Activated CD8-positive, alpha-beta T cell treated with anti-CD3 and anti-CD28 coated beads for 36 hours (primary cell): ENCODE results near the gene EP300. TPM values are rescaled to one million over a fixed set of nuclear protein-coding genes. Genes with fewer than 3 reads are reported as not detected.

Experiments used
- ATAC-seq: fragments of 200-7000 bp; cut with Tn5 transposase; one replicate; pipeline ENCODE4 v1.10.0; 2021; ENCODE audit warnings: mild to moderate bottlenecking, moderate library complexity
- CTCF ChIA-PET: fragments of 350-600 bp; sonication (Branson Sonifier 250); formaldehyde crosslinking; loops from one replicate; lab custom pipeline; 2021; ENCODE audit warnings: antibody characterized with exemption; lab: Charles Lee
- POLR2A ChIA-PET: fragments of 350-600 bp; sonication (Branson Sonifier 250); formaldehyde crosslinking; loops from one replicate; lab custom pipeline; 2021; ENCODE audit warnings: antibody characterized with exemption; lab: Charles Lee
- DNase-seq: peaks from one replicate; pipeline ENCODE4 v3.0.0-alpha.2; 2020
- H3K27ac Mint-ChIP-seq: one replicate; pipeline ENCODE4 v1.8.0; 2021; ENCODE audit warnings: mild to moderate bottlenecking, mixed read lengths
- H3K27me3 Mint-ChIP-seq: one replicate; pipeline ENCODE4 v1.8.0; 2021; ENCODE audit warnings: mixed read lengths
- H3K36me3 Mint-ChIP-seq: one replicate; pipeline ENCODE4 v1.8.0; 2021; ENCODE audit warnings: low read depth, mixed read lengths
- H3K4me1 Mint-ChIP-seq: one replicate; pipeline ENCODE4 v1.8.0; 2021; ENCODE audit warnings: low read depth, mixed read lengths
- H3K4me3 Mint-ChIP-seq: one replicate; pipeline ENCODE4 v1.8.0; 2021; ENCODE audit warnings: mild to moderate bottlenecking, moderate library complexity, mixed read lengths
- H3K9me3 Mint-ChIP-seq: one replicate; pipeline ENCODE4 v1.8.0; 2021; ENCODE audit warnings: mixed read lengths
- intact Hi-C: fragments of 100-400 bp; cut with micrococcal nuclease; formaldehyde crosslinking; loops from one replicate; pipeline ENCODE4 v1.10.0; 2022
- total RNA-seq, 2 experiments: library from RNA; stranded (reverse); gene quantifications; one replicate each; pipeline ENCODE4 v1.2.3, GENCODE V29; 2021
- TF ChIP-seq, protein P1 (sequence below): fragments of 200-600 bp; IDR thresholded peaks from one replicate; pipeline ENCODE4 v1.8.0; 2022; ENCODE audit warnings: antibody characterized with exemption, mild to moderate bottlenecking

The EP300 gene
- total RNA-seq, 2 experiments from 2014 or later, result 39.6 to 39.7 TPM

DNA sequence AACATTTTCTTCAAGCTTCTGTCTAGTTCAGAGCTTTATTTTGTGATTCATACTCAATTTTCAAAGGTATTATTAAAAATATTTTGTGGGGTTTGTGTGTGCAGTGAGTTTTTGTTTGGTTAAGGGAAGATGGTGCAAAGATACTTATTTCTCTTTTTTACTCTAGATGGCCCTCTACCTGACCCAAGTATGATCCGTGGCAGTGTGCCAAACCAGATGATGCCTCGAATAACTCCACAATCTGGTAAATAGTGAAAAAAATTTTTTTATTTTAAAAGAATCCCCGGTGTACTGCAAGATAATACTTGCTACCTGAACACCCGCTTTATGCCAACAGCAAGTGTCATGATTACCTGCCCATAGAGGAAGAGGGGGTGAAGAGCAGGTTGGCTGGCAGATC is 54.2 kb downstream of the EP300 start:
- POLR2A ChIA-PET, result no interaction called here
- Mint-ChIP-seq H3K4me3 (no peak overlapping the region), H3K27me3 (no peaks in the 10 kb centered on the region), H3K4me1 (no peaks in the 10 kb centered on the region), H3K9me3 (no peaks in the 10 kb centered on the region), H3K27ac (no peak overlapping the region), H3K36me3 (peaks cover 49% of the 10 kb centered on the region)
- TF ChIP-seq, protein P1, sequence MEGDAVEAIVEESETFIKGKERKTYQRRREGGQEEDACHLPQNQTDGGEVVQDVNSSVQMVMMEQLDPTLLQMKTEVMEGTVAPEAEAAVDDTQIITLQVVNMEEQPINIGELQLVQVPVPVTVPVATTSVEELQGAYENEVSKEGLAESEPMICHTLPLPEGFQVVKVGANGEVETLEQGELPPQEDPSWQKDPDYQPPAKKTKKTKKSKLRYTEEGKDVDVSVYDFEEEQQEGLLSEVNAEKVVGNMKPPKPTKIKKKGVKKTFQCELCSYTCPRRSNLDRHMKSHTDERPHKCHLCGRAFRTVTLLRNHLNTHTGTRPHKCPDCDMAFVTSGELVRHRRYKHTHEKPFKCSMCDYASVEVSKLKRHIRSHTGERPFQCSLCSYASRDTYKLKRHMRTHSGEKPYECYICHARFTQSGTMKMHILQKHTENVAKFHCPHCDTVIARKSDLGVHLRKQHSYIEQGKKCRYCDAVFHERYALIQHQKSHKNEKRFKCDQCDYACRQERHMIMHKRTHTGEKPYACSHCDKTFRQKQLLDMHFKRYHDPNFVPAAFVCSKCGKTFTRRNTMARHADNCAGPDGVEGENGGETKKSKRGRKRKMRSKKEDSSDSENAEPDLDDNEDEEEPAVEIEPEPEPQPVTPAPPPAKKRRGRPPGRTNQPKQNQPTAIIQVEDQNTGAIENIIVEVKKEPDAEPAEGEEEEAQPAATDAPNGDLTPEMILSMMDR, result no peak
- intact Hi-C loops, result no loop called here
- CTCF ChIA-PET, result interaction anchor here (0.6 kb wide), 1 partner anchor 74 kb away, joined by 3 read pairs; no protein-coding TSS in a partner anchor
- ATAC-seq (no peak), DNase-seq (no peak)

- TF ChIP-seq, protein P1, result no peak
- H3K36me3 Mint-ChIP-seq, result peaks cover 43% of the 10 kb centered on the region
- DNase-seq (no peak), ATAC-seq (no peak)
- POLR2A ChIA-PET, result no interaction called here
- no peaks in the 10 kb centered on the region for H3K9me3 Mint-ChIP-seq
- H3K27ac Mint-ChIP-seq, result no peak overlapping the region
- no peaks in the 10 kb centered on the region for H3K4me1 Mint-ChIP-seq
- H3K27me3 Mint-ChIP-seq, result no peaks in the 10 kb centered on the region
- CTCF ChIA-PET, result interaction anchor here (1.3 kb wide), 1 partner anchor 90 kb away, joined by 4 read pairs; no protein-coding TSS in a partner anchor
- intact Hi-C loops, result no loop called here
- no peak overlapping the region for H3K4me3 Mint-ChIP-seq
Measured at GRCh38 chr22:41147722-41148121, 55.3 kb downstream of the EP300 start.

DNA sequence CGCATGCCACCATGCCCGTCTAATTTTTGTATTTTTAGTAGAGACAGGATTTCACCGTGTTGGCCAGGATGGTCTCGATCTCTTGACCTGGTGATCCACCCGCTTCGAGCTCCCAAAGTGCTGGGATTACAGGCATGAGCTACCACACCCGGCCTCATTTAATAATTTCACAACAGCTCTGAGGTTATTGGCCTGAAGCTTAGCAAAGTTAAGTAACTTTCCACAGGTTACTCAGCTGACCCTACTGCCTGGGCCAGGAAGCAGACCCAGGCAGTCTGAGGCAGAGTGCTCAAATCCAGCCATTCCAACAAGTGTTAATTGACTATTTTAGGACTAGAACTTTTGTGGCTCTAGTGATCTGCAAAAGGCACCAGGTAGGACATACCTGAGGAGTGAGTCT is 60.5 kb downstream of the EP300 start:
- TF ChIP-seq, protein P1, result no peak
- intact Hi-C loops, result no loop called here
- no peak overlapping the region for H3K27ac Mint-ChIP-seq
- H3K9me3 Mint-ChIP-seq, result no peaks in the 10 kb centered on the region
- ChIA-PET CTCF (no interaction called here), POLR2A (interaction anchor here (0.6 kb wide), 1 partner anchor 308 kb away, joined by 3 read pairs; no protein-coding TSS in a partner anchor)
- ATAC-seq (no peak), DNase-seq (no peak)
- H3K4me1 Mint-ChIP-seq, result no peaks in the 10 kb centered on the region
- peaks cover 54% of the 10 kb centered on the region for H3K36me3 Mint-ChIP-seq
- no peaks in the 10 kb centered on the region for H3K27me3 Mint-ChIP-seq
- no peak overlapping the region for H3K4me3 Mint-ChIP-seq

DNA sequence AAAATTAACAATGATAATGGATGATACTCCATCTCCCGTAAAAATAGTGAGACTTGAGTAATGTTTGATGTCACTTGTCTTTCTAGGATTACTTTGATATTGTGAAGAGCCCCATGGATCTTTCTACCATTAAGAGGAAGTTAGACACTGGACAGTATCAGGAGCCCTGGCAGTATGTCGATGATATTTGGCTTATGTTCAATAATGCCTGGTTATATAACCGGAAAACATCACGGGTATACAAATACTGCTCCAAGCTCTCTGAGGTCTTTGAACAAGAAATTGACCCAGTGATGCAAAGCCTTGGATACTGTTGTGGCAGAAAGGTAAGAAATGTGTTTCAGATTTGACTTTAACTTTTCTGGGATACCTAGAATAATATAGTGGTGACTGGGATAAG is 64.7 kb downstream of the EP300 start:
- TF ChIP-seq, protein P1, result no peak
- no peaks in the 10 kb centered on the region for H3K9me3 Mint-ChIP-seq

GRCh38 chr22:41169157-41169556 is 76.8 kb downstream of the EP300 start:
- CTCF ChIA-PET, result no interaction called here
- DNase-seq (no peak), ATAC-seq (no peak)
- Mint-ChIP-seq H3K4me1 (no peaks in the 10 kb centered on the region), H3K4me3 (no peak overlapping the region), H3K36me3 (peaks cover 44% of the 10 kb centered on the region), H3K9me3 (no peaks in the 10 kb centered on the region), H3K27me3 (no peaks in the 10 kb centered on the region), H3K27ac (no peak overlapping the region)
- POLR2A ChIA-PET, result interaction anchor here (0.7 to 1.6 kb wide), 3 partner anchors 34 to 131 kb away, joined by 3 read pairs; no protein-coding TSS in a partner anchor
- TF ChIP-seq, protein P1, result no peak
- intact Hi-C loops, result no loop called here

More for the DNA sequence above, 64.7 kb downstream of the EP300 start:
- no peaks in the 10 kb centered on the region for H3K27me3 Mint-ChIP-seq
- peak overlapping the region; percentile 8 for H3K27ac Mint-ChIP-seq
- ATAC-seq (no peak), DNase-seq (no peak)
- no peak overlapping the region for H3K4me3 Mint-ChIP-seq
- CTCF ChIA-PET, result no interaction called here
- POLR2A ChIA-PET, result no interaction called here
- H3K4me1 Mint-ChIP-seq, result no peaks in the 10 kb centered on the region
- intact Hi-C loops, result no loop called here
- H3K36me3 Mint-ChIP-seq, result peaks cover 51% of the 10 kb centered on the region
